ENCODE results near the gene DUSP15.

The DUSP15 gene

GRCh38 chr20:31859266-31859997 lies 10.9 kb downstream of the DUSP15 start:
- no peak for DNase-seq

DNA sequence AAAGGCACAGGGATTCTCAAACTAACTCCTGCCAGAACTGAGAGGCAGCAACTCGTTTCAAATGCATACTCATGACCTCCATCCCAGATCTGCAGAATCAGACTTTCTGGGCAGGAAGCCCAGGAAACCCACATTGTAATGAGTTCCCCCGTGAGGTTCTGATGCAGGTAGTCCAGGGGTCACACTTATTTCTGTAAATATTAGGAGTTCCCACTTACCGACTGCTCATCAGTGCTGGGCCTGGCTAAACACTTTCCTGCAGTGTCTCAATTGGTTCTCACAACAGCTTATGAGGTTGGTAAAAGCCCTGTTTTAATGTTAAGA lies 11.6 kb downstream of the DUSP15 start:
- DNase-seq: no peak

DNA sequence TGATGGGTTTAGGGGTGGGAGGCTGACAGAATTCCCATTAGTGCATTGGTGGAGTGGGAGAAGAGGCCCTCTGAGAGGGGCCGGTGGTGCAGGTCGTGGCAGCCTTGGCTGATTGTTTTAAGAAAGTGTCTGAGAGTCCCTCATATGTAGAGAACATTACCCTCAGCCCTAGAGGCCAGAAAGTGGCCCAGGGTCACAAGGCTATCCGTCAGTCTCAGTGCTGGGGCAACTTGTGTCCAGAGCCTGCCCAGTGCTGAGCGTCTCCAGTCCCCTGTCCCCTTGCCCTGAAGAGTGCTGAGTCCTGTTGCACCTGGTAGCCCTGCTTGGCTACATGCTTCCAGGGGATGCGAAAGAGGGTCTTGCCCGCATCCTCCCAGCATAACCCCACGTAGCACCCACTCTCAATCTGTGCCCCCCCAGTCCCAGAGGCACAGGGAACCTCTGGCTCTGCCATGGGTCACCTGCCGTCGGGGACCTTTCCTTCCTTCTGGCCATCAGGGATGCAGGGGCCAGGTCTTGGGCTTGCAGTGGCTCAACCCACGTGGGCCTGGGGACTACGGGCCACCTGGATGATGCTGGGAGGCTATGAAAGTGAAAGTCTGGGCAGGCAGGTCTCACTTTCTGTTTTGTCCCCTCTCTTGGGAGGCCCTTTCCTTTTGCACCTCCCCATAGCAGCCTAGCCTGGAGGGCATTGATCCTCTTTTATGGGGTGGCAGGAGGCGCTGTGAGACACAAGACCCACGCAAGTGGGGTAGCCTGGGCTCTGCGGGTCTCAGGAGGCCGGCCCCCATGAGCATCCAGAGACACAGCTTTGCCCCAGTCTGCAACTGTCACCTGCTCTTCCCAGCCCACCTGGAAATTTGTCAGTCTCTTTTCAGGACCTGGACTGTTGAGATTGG lies 12.2 kb downstream of the DUSP15 start:
- no peak for DNase-seq

DNA sequence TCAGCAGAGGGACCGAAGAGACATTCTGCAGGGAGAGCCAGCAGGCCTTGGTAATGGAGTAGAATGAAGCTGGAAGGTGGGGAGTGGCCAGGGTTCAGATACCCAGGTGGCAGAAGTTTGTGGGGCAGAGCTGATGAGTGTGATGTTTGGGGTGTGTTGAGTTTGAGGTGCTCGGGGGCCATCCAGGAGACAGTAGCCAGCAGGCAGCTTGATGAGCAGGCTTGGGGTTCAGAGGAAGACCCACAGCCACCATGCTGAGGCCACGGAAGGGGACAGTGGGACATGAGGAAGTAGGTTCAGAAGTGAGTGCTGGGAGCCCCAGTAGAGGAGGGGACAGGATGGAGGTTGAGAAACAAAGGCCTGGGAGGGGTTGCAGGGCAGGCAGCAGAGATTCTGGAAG lies 13.8 kb downstream of the DUSP15 start:
- no peak for DNase-seq

DNA sequence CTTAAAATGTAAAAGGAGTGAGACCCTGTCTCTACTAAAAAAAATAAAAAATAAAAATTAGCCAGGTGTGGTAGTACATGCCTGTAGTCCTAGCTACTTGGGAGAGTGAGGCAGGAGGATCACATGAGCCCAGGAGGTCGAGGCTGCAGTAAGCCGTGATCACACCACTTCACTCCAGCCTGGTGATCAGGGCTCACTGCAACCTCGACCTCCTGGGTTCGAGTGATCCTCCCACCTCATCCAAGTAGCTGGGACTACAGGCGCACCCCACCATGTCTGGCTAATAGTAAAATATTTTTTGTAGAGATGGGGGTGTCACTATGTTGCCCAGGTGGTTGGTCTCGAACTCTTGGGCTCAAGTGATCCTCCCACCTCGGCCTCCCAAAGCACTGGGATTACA lies 16.8 kb downstream of the DUSP15 start:
- no peak for DNase-seq

DNA sequence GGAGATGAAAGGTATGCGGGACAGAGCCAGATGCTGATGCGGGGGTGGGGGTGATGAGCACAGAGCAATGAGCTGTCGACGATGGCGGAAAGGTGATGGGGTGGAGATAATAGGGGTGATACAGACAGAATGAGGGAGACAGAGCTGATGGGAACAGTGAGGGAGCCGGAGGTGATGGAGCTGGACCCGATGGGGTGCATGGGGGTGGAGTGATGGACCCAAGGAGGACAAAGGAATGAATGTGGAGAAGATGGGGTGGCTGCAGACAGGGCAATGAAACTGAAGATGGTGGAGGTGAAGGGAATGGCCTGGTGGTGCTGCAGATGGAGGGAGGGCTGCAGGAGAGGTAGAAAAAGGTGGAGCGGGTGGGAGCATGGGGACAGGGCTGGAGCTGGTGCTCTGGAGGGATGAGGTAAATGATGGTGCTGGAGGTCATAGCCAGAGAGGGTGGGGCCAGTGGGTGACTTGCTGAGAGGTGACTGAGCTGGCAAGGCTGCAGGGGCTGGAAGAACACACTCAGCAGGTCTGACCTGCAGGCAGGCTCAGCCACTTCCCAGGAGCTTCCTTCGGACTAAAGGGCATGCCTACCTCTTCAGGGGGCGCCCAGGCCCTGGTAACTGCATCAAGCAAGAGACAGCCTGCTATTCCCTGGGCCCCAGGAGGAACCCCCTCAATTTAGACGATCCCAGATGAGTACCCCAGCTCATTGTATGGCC lies 18.9 kb downstream of the DUSP15 start:
- no peak for DNase-seq

DNA sequence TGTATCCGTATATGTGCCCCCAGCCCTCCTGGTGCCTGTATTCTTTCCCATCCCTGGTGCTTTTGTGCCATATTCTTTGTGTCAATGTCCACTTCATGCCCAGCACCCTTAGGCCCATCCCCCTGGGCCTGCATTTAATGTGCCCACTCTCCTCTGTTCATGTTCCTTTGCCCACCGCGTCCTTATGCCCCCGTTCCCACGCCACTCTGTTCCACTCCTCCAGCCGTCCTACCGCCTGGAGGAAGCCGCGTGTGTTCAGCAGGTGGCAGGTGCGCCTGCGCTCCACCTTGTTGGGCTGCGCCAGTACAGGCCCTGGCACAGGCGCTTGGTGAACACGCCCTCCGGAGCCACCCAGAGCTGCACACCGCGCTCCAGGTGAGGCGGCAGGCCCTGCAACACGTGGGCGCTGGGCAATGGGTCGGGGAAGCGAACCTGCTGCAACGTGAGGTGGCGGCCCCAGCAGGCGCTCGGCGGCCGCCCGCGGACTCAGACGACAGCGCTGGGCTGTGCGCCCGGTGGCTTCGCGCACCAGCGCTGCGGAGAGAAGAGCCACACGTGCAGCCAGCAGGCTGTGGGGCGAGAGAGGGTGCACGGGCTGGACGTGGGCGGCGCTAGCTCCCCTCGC lies 20.9 kb downstream of the DUSP15 start:
- DNase-seq: no peak

DNA sequence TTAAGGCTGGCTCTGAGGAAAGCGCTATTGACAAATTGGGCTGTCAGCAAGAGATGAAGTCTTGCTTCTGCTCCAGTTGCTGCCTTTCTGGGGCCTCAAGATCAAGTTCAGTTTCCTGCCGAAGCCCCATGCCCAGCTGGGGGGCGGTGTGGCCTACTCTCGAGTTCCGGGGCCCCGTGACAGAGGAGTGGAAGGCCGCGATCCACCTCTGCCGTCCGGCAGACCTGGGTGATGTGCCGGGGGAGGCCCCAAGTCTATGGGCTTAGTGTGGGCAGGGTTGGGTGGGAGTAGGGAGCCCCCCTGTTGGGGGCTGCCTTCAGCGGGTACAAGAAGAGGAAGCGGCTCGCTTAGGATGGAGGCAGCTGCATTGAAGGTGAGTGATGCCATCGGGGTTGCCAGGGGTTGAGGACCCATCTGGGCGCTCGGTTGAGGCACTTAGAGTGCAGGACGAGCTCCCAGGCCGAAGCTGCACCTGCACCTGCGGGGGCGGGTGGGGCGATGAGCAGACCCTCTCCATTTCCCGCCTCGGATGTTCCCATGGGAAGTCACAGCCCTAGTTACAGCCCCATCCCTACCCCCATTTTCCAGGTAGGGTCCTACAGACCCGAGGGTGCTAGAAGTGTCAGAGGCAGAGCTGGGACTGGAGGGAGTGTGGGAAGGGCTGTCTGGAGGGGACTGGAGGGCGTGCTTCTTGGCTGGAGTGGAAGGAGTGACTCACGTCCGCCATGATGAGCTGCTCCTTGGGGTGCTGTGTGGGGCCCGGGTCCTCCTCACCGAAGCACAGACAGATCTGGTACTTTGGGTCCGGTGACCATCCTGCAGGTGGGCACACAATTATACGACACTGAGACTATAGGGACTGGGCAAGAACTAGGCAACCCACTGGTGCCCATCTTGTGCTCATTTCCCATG lies 22.0 kb downstream of the DUSP15 start:
- DNase-seq: no peak

DNA sequence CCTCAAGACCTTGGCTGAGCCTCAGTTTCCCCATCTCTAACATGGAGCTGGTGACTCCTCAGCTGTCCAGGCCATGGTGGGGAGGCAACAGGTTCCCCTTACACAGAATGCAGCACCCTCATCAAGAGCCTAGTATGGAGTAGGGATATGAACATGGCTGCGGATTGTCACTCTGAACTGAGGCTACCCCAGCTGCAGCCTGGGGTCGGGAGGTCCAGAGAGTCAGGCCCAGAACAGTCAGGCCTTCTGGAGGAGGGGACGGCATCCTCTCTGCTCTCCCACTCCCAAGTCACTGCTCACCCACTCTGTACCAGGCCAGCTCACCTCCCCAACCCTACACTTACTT lies 23.6 kb downstream of the DUSP15 start:
- DNase-seq: no peak

GRCh38 chr20:31845300-31845863 lies 24.9 kb downstream of the DUSP15 start, which contains the start of gene FOXS1:
Gene FOXS1 (minus strand): TSS chr20:31845604. CDS start chr20:31845542, 62 bp downstream.
- no peak for DNase-seq

GRCh38 chr20:31844737-31845299 lies 25.5 kb downstream of the DUSP15 start:
- DNase-seq: no peak

DNA sequence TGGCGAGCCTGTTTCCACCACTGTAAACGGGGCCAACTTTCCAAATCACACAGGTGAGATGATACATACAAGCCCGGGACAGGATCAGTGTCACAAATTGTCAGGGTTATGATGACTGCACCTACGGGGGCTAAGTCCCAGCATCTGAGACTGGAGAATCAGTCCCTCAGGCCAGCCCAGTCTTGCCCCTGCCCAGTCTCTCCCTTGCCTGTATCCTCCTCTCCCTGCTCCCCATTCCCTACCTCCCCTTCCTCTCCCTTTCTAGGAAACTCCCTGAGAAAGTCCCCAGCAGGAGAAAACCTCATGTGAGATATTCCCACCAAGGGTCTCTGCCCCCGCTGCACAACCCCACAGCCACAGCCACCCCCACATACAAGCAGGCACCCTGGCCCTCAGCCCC lies 26.4 kb downstream of the DUSP15 start:
- DNase-seq: no peak

DNA sequence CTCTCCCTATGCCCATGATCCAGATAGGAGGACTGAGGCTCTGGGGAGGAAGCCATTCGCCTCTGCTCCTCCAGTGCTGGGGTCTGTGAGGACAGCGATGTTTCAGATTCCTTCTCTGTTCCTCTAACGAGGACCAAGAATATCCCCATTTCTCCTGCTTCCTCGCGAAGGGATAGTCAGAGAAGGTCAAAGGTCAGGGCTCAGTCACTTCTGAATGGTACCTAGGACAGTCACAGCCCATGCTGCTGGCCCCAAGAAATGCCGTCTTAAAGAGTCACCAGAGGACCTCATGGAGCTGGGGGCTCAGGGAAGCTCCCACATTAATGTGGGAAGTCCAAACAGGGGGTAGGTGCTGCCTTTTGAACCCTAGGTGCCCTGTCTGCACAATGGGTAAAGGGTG lies 27.0 kb downstream of the DUSP15 start:
- DNase-seq: no peak

DNA sequence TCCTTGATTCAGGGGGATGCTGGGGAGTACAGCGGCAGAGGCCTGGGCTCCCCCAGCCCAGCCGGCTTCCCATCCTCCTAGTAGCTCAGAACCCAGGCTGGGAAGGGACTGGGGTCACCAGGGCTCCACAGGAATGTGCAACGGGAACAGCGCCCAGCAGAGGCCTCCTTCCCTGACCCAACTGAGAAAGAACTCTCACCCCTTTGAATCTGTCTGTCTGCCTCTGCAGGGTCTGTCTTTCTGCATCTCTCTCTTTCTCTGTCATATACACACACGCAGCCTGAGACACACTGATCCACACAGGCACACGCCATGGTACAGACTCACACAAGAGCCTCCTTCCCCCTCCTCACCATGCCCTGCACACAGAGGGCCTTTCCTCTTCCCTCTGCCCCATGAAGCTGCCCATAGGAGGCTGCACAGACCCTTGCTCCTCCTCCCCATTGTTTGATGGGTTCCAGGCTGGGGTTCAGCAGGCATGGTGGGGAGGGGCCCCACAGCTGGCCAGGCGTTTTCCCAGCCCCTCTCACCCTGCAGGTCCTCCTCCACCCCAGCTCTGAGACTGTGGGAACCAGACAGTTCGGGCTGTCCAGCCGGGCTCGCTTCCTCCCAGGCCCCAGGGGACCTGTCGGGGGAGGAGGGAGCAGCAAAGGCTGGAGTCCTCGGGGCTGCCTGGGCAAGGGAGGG lies 27.7 kb downstream of the DUSP15 start:
- DNase-seq: no peak

DNA sequence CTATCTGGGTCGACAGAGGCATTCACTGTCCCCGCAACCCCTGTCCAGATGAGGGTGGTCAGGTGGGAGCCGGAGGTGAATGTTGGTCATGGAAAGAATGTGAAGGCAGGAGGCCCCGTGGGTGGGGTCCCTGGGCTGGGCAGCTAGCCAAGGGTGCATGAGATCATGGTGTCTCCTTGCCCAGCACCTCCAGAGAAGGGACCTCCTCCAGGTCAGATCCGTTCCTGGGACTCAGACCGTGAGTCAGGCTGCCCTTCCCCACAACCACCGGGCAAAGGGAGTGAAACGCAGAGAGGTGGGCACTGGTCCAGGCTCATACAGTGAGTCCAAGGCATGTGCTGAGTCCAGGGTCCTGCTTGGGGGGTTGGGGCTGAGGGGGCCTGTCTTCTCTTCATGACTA lies 28.4 kb downstream of the DUSP15 start:
- no peak for DNase-seq

DNA sequence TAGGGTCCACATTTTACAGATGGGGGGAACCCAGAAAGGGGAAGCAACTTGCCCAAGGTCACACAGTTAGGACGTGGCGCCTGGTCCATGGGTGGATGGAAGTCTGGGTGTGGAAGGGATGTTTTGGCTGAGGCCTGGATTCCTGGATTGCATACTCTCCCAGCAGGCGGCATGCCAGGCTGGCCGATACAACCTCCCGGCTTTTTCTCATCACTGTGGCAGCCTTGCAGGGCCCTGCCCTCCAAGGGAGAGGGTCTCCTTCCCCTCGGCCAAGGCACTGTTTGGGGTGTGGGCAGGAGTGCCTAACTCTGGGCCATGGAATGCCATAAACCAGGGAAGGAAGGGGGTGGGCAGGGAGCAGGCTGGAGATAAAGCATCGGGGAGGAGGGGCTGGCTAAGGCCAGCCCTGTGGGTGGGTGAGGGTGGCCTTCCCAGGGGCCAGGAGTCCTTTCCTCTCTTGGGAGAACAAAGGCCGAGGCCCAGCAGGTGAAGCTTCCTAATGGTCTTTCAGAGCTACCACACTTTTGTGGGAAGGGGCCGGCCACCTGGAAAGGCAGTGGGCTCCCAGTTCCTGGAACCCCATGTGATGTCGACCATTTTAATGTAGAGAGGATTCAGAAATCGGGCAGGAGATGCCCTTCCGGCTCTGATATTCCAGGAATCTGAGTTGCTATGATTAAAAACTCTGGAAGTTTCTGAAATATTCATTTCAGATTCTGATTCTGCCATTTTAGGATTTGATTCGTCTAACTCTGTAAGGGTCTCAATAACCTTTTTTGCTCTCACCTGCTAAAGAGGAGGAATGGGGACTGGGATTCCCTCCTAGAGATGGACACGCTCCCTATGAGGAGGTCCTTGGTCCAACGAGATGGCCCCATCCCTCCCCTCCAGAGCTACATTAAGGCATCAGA lies 29.2 kb downstream of the DUSP15 start:
- no peak for DNase-seq

DNA sequence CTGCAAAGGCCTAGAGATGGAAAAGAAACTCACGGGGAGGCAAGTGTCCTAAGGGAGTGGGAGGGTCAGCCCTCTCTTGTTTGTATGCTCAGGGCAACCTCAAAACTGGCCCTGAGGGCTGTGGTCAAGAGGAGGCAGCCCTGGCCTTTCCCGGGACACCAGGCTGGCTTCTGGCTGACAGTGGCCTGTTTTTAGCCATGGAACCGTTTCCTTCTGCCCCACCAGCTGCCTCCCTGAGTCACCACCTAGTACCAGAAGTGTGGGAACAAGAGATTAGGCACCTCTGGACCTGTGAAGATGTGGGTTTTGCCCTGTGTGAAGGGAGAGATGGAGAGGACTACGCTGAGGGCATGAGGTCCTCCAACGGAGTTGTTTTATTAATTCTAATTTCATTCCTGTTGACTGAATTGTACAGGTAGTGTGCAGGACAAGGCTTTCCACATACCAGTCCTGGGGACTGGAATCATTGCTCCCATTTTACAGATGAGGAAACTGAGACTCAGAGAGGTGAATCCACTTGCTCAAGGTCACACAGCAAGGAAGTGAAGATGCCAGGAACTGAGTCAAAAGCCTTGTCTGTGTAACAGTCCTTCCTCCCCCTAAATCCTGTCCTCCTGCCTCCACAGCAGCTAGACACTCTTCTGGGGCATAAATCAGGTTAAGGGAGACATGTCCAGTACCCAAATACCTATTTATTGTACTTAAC lies 30.4 kb downstream of the DUSP15 start:
- DNase-seq: no peak

- DNase-seq: no peak
Observed at GRCh38 chr20:31838646-31839292, 31.6 kb downstream of the DUSP15 start.
